Stomach (tissue), 4 donors: ENCODE results near the gene USP17L12.
"Not testable (repeated sequence)": the region's sequence is repeated elsewhere in the genome, so short reads cannot be mapped to it uniquely, and the experiment has no call there.

Source experiments
- EP300 ChIP-seq: sonication (generic); formaldehyde crosslinking; IDR thresholded peaks from one replicate; pipeline ENCODE4 v1.6.1; 2017; ENCODE audit warnings: antibody characterized with exemption
- POLR2A ChIP-seq, 4 donors: fragments of 450-650 bp; IDR thresholded peaks; one replicate each; pipeline ENCODE4 v1.6.1; 2016; ENCODE audit warnings: antibody characterized with exemption in 4 of 4, control low read depth in 2 of 4, mild to moderate bottlenecking in 1 of 4, moderate library complexity in 1 of 4
- POLR2AphosphoS5 ChIP-seq, 3 donors: sonication (generic); formaldehyde crosslinking; IDR thresholded peaks; one replicate each; pipeline ENCODE4 v1.6.1; 2016; ENCODE audit warnings: antibody characterized with exemption in 3 of 3
- TF ChIP-seq, protein P1 (sequence below), 7 experiments: fragments of 450-650 bp in 4 of 7; fragments of 200-600 bp in 3 of 7; sonication (generic) in 3 of 7; IDR thresholded peaks; one replicate each; pipeline ENCODE4 v1.5.1; 2016 to 2019; ENCODE audit warnings: antibody characterized with exemption in 7 of 7, control low read depth in 2 of 7, mild to moderate bottlenecking in 1 of 7

DNA sequence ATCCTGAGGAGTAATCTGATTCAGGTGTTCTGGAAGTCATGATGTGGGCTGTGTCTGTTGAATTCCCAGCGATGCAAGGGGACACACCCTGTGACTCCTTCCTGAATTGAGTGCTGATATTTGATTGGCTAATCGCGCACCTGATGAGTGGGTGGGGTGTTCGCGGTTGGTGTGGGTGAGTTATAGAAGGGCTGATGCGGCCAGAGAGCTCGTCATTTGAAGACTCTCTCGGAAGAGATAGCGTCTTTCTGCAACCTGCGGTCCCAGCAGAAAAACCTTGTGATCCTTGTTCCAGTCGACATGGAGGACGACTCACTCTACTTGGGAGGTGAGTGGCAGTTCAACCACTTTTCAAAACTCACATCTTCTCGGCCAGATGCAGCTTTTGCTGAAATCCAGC lies 9.6 kb upstream of the USP17L12 start, which contains the start of gene USP17L10:
- TF ChIP-seq, protein P1, sequence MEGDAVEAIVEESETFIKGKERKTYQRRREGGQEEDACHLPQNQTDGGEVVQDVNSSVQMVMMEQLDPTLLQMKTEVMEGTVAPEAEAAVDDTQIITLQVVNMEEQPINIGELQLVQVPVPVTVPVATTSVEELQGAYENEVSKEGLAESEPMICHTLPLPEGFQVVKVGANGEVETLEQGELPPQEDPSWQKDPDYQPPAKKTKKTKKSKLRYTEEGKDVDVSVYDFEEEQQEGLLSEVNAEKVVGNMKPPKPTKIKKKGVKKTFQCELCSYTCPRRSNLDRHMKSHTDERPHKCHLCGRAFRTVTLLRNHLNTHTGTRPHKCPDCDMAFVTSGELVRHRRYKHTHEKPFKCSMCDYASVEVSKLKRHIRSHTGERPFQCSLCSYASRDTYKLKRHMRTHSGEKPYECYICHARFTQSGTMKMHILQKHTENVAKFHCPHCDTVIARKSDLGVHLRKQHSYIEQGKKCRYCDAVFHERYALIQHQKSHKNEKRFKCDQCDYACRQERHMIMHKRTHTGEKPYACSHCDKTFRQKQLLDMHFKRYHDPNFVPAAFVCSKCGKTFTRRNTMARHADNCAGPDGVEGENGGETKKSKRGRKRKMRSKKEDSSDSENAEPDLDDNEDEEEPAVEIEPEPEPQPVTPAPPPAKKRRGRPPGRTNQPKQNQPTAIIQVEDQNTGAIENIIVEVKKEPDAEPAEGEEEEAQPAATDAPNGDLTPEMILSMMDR (IDR thresholded peaks at IDR 0.05): not testable (repeated sequence)
- not testable (repeated sequence) for TF ChIP-seq POLR2A (IDR thresholded peaks at IDR 0.05); EP300; POLR2AphosphoS5 (IDR thresholded peaks at IDR 0.05)
